Measurements from ENCODE around the gene NMNAT2. TPM values are rescaled to one million over a fixed set of nuclear protein-coding genes. Genes with fewer than 3 reads are reported as not detected.

Gene NMNAT2
- total and polyA plus RNA-seq, 2 of the 8 experiments (the other 6 are each of a cell fraction or from before 2014, with no cell fraction given): 6.5 to 20.9 TPM

GRCh38 chr1:183209533-183210158 is 208.5 kb downstream of the NMNAT2 start (continued):
- no peak for TF ChIP-seq CBX5 (IDR thresholded peaks at IDR 0.05; ENCODE audit: low read depth, low read length)
